GM12878 (cell line): ENCODE results near the gene SHD. TPM values are rescaled to one million over a fixed set of nuclear protein-coding genes. Genes with fewer than 3 reads are reported as not detected.

ENCODE experiments used
- ASH2L ChIP-seq: fragments of 300-600, 200-600 bp; sonication (generic); IDR thresholded peaks from 2 replicates; pipeline ENCODE4 v1.6.1; 2017; ENCODE audit warnings: low read depth, mild to moderate bottlenecking, borderline replicate concordance
- CHD4 ChIP-seq: fragments of 200-600 bp; sonication (generic); IDR thresholded peaks from 2 replicates; pipeline ENCODE4 v1.6.1; 2016; ENCODE audit warnings: mild to moderate bottlenecking
- CREM ChIP-seq: IDR thresholded peaks from 2 replicates; pipeline ENCODE4 v1.6.1; 2014; ENCODE audit warnings: antibody characterized with exemption, low read depth
- DPF2 ChIP-seq: fragments of 450-650 bp; IDR thresholded peaks from 2 replicates; pipeline ENCODE4 v1.6.1; 2017; ENCODE audit warnings: mild to moderate bottlenecking
- EP300 ChIP-seq, 2 experiments: fragments of 150-350 bp in 1 of 2; IDR thresholded peaks; 2 replicates each; pipeline ENCODE4 v1.6.1; 2011 to 2012; ENCODE audit warnings: low read depth in 2 of 2, low read length in 2 of 2, borderline replicate concordance in 1 of 2, improper control_type of control experiment in 1 of 2, inconsistent platforms in 1 of 2; ENCODE audit not compliant: control insufficient read depth in 1 of 2
- HCFC1 ChIP-seq: fragments of 150-350 bp; IDR thresholded peaks from 2 replicates; pipeline ENCODE4 v1.6.1; 2014; ENCODE audit warnings: low read length
- NFYA ChIP-seq: IDR thresholded peaks from 2 replicates; pipeline ENCODE4 v1.6.1; 2011; ENCODE audit warnings: low read depth, mild to moderate bottlenecking, low read length, improper control_type of control experiment, borderline replicate concordance
- POLR2A ChIP-seq: IDR thresholded peaks from 2 replicates; pipeline ENCODE4 v1.6.1; 2011; ENCODE audit warnings: low read depth, mild to moderate bottlenecking, low read length
- SMAD1 ChIP-seq: fragments of 450-650 bp; IDR thresholded peaks from 2 replicates; pipeline ENCODE4 v1.6.1; 2018; ENCODE audit warnings: mild to moderate bottlenecking, low read depth; ENCODE audit not compliant: partially characterized antibody
- SP1 ChIP-seq: IDR thresholded peaks from one replicate; pipeline ENCODE4 v1.6.1; 2011; ENCODE audit warnings: low read depth, low read length
- SUPT20H ChIP-seq: IDR thresholded peaks from 2 replicates; pipeline ENCODE4 v1.6.1; 2011; ENCODE audit warnings: low read depth, mild to moderate bottlenecking, low read length, moderate library complexity, borderline replicate concordance; ENCODE audit not compliant: control insufficient read depth
- WRNIP1 ChIP-seq: IDR thresholded peaks from 2 replicates; pipeline ENCODE4 v1.6.1; 2011; ENCODE audit warnings: low read depth, low read length, improper control_type of control experiment, borderline replicate concordance
- polyA plus RNA-seq, 11 experiments: library from polyadenylated mRNA; depleted of rRNA in 4 of 11; unstranded in 6 of 11; stranded (reverse) in 5 of 11; fragments of >200 nt; fragmentation: Nextera tagmentation in 4 of 11; fragmentation: Illumina TruSeq in 1 of 11; extraction: Ambion mirVana in 4 of 11; extraction: Trizol in 1 of 11; gene quantifications; 1 replicate in 1 of 11; 2 replicates in 10 of 11; pipeline versions ENCODE4 v1.2.1 to v1.2.3, GENCODE V29; 2011 to 2016; ENCODE audit warnings: inconsistent platforms in 2 of 11, missing spikeins in 2 of 11, low read depth in 1 of 11
- total RNA-seq, 4 experiments: library from RNA; depleted of rRNA in 3 of 4; stranded (reverse); fragments of >200 nt in 3 of 4; fragmentation: Illumina TruSeq in 1 of 4; extraction: Trizol in 1 of 4; gene quantifications; 2 replicates each; pipeline versions ENCODE4 v1.2.1 to v1.2.3, GENCODE V29; 2013 to 2021
- TF ChIP-seq, protein P1 (sequence below), 3 experiments: IDR thresholded peaks in 2 of 3; conservative IDR thresholded peaks in 1 of 3; 2 replicates each; pipeline ENCODE4 v1.5.1; 2011; ENCODE audit warnings: low read depth in 3 of 3, low read length in 3 of 3, mild to moderate bottlenecking in 3 of 3, control low read depth in 2 of 3, moderate library complexity in 2 of 3, inconsistent platforms in 1 of 3, mixed read lengths in 1 of 3; ENCODE audit not compliant: control insufficient read depth in 2 of 3, insufficient read depth in 1 of 3; ENCODE audit errors: extremely low read depth in 1 of 3
- TF ChIP-seq, protein P2 (sequence below): fragments of 450-650 bp; formaldehyde crosslinking; IDR thresholded peaks from 2 replicates; pipeline ENCODE4 v1.4.0; 2020; ENCODE audit warnings: mild to moderate bottlenecking, moderate library complexity
- TF ChIP-seq, protein P3 (sequence below): fragments of 450-650 bp; IDR thresholded peaks from 2 replicates; pipeline ENCODE4 v1.6.1; 2014; ENCODE audit warnings: mild to moderate bottlenecking
- TF ChIP-seq, protein P4 (sequence below): fragments of 450-650 bp; IDR thresholded peaks from 2 replicates; pipeline ENCODE4 v1.6.1; 2017; ENCODE audit warnings: mild to moderate bottlenecking, low read depth, inconsistent platforms; ENCODE audit not compliant: poor library complexity, severe bottlenecking
- TF ChIP-seq, protein P5 (sequence below): fragments of 450-650 bp; IDR thresholded peaks from 2 replicates; pipeline ENCODE4 v1.6.1; 2016; ENCODE audit warnings: mild to moderate bottlenecking

Gene SHD
- total and polyA plus RNA-seq, 10 of the 15 experiments (the other 5 are each of a cell fraction or from before 2014, with no cell fraction given) = 0.09 TPM; not detected in 9

DNA sequence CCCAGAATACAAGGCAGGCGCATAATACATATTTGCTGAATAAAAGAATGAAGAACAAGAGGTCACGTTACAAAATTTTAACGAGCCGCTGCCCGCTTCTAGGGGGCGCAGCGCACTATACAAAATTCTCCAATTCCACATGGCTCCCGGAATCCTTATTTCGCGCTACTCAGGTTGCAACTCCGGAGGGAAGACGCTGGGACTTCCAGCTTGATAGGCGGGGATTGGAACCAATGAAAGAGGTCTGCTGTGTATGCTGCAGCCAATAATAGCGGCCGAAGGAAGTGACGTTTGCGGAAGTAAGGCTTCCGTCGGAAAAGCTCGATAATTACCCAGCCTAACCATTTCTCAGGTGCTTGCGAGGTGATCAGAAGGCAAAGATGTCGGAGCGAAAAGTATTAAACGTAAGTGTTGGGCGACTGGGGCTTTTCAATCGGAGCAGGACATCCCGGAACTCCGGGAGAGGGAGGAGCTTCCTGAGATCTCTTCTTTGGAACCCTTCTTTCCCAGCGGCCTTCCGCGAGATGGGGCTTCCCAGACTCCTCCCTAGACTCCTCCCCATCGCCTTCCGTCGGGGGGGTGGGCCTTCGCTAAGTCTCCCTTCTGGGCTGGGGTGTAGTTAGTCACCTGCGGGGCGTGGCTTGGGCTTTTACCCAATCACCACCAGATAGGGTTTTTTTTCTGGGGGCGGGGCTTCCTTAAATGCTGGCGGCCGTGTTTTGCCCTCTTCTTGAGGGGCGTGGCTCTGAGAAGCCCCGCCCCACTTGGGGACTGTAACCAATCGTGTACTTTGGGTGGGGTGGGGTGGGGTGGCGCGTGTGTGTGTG lies 32.1 kb upstream of the SHD start, which contains the start of gene YJU2 (continued):
- TF ChIP-seq, protein P1, sequence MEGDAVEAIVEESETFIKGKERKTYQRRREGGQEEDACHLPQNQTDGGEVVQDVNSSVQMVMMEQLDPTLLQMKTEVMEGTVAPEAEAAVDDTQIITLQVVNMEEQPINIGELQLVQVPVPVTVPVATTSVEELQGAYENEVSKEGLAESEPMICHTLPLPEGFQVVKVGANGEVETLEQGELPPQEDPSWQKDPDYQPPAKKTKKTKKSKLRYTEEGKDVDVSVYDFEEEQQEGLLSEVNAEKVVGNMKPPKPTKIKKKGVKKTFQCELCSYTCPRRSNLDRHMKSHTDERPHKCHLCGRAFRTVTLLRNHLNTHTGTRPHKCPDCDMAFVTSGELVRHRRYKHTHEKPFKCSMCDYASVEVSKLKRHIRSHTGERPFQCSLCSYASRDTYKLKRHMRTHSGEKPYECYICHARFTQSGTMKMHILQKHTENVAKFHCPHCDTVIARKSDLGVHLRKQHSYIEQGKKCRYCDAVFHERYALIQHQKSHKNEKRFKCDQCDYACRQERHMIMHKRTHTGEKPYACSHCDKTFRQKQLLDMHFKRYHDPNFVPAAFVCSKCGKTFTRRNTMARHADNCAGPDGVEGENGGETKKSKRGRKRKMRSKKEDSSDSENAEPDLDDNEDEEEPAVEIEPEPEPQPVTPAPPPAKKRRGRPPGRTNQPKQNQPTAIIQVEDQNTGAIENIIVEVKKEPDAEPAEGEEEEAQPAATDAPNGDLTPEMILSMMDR (IDR thresholded peaks at IDR 0.05 in 2 of 3, conservative IDR thresholded peaks at IDR 0.05 in 1 of 3; ENCODE audit: control insufficient read depth in 2 of 3, extremely low read depth in 1 of 3, insufficient read depth in 1 of 3, low read depth in 3 of 3, low read length in 3 of 3) = peak; percentile 44 to 54 (median 44)
- no peak for TF ChIP-seq CHD4
- TF ChIP-seq, protein P2, sequence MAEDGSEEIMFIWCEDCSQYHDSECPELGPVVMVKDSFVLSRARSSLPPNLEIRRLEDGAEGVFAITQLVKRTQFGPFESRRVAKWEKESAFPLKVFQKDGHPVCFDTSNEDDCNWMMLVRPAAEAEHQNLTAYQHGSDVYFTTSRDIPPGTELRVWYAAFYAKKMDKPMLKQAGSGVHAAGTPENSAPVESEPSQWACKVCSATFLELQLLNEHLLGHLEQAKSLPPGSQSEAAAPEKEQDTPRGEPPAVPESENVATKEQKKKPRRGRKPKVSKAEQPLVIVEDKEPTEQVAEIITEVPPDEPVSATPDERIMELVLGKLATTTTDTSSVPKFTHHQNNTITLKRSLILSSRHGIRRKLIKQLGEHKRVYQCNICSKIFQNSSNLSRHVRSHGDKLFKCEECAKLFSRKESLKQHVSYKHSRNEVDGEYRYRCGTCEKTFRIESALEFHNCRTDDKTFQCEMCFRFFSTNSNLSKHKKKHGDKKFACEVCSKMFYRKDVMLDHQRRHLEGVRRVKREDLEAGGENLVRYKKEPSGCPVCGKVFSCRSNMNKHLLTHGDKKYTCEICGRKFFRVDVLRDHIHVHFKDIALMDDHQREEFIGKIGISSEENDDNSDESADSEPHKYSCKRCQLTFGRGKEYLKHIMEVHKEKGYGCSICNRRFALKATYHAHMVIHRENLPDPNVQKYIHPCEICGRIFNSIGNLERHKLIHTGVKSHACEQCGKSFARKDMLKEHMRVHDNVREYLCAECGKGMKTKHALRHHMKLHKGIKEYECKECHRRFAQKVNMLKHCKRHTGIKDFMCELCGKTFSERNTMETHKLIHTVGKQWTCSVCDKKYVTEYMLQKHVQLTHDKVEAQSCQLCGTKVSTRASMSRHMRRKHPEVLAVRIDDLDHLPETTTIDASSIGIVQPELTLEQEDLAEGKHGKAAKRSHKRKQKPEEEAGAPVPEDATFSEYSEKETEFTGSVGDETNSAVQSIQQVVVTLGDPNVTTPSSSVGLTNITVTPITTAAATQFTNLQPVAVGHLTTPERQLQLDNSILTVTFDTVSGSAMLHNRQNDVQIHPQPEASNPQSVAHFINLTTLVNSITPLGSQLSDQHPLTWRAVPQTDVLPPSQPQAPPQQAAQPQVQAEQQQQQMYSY (CRISPR knock-in tag) = no peak
- peak; percentile 100 for TF ChIP-seq NFYA
- peak; percentile 77 for TF ChIP-seq POLR2A
- peak; percentile 95 for TF ChIP-seq WRNIP1
- no peak; a peak in 1 of 4 replicates for TF ChIP-seq EP300 (IDR thresholded peaks at IDR 0.05; ENCODE audit: borderline replicate concordance in 1 of 2, control insufficient read depth in 1 of 2, low read depth in 2 of 2, low read length in 2 of 2)
- peak; percentile 82; the same call in 1 of the 2 replicates for TF ChIP-seq ASH2L
- TF ChIP-seq, protein P3, sequence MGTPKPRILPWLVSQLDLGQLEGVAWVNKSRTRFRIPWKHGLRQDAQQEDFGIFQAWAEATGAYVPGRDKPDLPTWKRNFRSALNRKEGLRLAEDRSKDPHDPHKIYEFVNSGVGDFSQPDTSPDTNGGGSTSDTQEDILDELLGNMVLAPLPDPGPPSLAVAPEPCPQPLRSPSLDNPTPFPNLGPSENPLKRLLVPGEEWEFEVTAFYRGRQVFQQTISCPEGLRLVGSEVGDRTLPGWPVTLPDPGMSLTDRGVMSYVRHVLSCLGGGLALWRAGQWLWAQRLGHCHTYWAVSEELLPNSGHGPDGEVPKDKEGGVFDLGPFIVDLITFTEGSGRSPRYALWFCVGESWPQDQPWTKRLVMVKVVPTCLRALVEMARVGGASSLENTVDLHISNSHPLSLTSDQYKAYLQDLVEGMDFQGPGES = peak; percentile 95
- TF ChIP-seq SMAD1 = peak; percentile 86
- TF ChIP-seq SUPT20H = no peak
- peak; percentile 85 for TF ChIP-seq HCFC1
- TF ChIP-seq CREM = peak; percentile 97
- TF ChIP-seq DPF2 = peak; percentile 98
- TF ChIP-seq SP1 = peak; percentile 100
- TF ChIP-seq, protein P4, sequence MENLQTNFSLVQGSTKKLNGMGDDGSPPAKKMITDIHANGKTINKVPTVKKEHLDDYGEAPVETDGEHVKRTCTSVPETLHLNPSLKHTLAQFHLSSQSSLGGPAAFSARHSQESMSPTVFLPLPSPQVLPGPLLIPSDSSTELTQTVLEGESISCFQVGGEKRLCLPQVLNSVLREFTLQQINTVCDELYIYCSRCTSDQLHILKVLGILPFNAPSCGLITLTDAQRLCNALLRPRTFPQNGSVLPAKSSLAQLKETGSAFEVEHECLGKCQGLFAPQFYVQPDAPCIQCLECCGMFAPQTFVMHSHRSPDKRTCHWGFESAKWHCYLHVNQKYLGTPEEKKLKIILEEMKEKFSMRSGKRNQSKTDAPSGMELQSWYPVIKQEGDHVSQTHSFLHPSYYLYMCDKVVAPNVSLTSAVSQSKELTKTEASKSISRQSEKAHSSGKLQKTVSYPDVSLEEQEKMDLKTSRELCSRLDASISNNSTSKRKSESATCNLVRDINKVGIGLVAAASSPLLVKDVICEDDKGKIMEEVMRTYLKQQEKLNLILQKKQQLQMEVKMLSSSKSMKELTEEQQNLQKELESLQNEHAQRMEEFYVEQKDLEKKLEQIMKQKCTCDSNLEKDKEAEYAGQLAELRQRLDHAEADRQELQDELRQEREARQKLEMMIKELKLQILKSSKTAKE = peak; percentile 88
- TF ChIP-seq, protein P5, sequence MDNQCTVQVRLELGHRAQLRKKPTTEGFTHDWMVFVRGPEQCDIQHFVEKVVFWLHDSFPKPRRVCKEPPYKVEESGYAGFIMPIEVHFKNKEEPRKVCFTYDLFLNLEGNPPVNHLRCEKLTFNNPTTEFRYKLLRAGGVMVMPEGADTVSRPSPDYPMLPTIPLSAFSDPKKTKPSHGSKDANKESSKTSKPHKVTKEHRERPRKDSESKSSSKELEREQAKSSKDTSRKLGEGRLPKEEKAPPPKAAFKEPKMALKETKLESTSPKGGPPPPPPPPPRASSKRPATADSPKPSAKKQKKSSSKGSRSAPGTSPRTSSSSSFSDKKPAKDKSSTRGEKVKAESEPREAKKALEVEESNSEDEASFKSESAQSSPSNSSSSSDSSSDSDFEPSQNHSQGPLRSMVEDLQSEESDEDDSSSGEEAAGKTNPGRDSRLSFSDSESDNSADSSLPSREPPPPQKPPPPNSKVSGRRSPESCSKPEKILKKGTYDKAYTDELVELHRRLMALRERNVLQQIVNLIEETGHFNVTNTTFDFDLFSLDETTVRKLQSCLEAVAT = peak; percentile 76
